SW480 (cell line): ENCODE measurements around the gene TBC1D4.

ENCODE experiments used
- DNase-seq: peaks from one replicate; pipeline ENCODE4 v3.0.0-alpha.2; 2016; ENCODE audit warnings: low spot score

Gene TBC1D4, protein sequence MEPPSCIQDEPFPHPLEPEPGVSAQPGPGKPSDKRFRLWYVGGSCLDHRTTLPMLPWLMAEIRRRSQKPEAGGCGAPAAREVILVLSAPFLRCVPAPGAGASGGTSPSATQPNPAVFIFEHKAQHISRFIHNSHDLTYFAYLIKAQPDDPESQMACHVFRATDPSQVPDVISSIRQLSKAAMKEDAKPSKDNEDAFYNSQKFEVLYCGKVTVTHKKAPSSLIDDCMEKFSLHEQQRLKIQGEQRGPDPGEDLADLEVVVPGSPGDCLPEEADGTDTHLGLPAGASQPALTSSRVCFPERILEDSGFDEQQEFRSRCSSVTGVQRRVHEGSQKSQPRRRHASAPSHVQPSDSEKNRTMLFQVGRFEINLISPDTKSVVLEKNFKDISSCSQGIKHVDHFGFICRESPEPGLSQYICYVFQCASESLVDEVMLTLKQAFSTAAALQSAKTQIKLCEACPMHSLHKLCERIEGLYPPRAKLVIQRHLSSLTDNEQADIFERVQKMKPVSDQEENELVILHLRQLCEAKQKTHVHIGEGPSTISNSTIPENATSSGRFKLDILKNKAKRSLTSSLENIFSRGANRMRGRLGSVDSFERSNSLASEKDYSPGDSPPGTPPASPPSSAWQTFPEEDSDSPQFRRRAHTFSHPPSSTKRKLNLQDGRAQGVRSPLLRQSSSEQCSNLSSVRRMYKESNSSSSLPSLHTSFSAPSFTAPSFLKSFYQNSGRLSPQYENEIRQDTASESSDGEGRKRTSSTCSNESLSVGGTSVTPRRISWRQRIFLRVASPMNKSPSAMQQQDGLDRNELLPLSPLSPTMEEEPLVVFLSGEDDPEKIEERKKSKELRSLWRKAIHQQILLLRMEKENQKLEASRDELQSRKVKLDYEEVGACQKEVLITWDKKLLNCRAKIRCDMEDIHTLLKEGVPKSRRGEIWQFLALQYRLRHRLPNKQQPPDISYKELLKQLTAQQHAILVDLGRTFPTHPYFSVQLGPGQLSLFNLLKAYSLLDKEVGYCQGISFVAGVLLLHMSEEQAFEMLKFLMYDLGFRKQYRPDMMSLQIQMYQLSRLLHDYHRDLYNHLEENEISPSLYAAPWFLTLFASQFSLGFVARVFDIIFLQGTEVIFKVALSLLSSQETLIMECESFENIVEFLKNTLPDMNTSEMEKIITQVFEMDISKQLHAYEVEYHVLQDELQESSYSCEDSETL (N-terminal part only)

DNA sequence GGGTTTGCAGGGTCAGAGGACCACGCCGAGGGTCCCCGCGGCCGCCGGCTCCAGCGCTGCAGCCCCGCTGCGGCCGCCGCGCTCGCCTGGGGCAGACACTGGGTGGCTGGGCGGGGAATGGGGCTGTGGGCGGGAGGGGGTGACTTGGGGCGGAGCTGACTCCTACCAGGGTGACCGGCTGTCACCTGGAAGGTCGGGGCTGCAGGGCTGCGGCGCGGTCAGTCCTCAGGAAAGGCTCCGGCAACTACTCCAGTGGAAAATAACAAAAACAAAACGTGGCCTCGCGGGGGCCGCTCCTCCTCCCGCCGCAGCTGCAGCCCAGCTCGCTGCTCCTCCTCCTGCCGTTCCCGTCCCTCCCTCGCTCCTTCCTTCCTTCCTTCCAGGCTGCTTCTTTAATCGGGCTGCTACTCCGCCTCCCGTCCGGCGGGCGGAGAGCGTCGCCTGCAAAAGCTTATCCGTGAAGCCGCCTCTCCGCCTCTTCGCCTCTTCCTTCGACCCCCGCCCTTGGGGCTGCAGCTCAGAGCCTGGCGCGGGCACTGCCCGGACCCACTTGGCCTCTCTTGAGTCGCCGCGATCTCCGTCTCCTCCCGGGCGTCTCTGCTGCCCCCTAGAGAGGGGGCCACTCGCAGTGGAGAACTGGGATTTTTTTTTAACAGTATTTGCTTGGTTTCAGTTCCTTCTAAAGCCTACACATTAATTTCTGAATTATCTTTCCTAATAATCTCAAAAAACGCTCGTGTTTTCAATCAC is at the start of gene TBC1D4:
TBC1D4 (minus strand) TSS at position 100 of the 750 bp plus-strand sequence. CDS start 402 bp downstream, outside the sequence.
- peak; percentile 90 for DNase-seq

DNA sequence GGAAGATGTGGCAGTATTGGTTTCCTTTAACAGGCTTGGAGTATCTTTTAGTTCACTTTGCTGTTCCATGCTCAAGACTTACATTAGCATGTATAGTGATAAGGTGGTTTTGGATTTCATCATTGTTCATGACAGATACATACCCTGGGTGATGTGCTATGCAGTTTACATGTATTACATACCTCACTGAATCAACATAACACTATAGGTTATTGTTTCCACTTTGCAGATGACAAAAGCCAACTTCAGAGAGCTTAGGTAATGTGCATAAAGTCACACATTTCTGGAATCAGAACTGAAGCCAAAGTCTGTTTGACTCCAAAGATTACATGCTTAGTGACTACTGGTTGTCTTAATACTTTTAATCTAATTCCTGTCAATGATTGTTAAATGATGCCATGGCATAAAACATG is 48.6 kb upstream of the TBC1D4 start:
- DNase-seq, result no peak

DNA sequence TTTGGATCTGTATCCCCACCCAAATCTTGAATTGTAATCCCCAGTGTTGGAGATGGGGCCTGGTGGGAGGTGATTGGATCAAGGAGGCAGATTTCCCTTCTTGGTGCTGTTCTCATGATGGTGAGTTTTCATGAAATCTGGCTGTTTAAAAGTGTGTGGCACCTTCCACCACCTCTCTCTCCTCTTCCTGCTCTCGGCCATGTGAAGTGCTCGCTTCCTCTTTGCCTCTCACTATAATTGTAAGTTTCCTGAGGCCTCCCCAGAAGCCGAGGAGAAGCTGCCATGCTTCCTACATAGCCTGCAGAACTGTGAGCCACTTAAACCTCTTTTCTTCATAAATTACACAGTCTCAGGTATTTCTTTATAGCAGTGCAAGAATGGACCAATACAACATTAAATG is 40.0 kb upstream of the TBC1D4 start:
- no peak for DNase-seq

DNA sequence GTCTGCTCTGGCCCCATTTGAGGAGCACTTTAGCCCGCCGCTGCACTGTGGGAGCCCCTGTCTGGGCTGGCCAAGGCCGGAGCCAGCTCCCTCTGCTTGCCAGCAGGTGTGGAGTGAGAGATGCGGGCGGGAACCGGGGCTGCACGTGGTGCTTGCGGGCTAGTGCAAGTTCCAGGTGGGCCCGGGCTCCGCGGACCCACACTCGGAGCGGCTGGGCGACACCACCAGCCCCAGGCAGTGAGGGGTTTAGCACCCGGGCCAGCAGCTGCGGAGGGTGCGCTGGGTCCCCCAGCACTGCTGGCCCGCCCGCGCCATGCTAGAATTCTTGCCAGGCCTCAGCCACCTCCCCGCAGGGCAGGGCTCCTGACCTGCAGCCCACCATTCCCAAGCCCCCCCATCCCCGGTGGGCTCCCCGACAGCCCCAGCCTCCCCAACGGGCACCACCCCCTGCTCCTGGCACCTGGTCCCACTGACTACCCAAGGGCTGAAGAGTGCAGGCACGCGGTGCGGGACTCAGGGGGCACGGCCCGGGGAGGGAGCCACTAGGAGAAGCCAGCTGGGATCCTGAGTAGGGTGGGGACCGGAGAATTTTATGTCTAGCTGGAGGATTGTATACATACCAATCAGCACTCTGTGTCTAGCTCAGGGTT is 36.6 kb upstream of the TBC1D4 start:
- no peak for DNase-seq

DNA sequence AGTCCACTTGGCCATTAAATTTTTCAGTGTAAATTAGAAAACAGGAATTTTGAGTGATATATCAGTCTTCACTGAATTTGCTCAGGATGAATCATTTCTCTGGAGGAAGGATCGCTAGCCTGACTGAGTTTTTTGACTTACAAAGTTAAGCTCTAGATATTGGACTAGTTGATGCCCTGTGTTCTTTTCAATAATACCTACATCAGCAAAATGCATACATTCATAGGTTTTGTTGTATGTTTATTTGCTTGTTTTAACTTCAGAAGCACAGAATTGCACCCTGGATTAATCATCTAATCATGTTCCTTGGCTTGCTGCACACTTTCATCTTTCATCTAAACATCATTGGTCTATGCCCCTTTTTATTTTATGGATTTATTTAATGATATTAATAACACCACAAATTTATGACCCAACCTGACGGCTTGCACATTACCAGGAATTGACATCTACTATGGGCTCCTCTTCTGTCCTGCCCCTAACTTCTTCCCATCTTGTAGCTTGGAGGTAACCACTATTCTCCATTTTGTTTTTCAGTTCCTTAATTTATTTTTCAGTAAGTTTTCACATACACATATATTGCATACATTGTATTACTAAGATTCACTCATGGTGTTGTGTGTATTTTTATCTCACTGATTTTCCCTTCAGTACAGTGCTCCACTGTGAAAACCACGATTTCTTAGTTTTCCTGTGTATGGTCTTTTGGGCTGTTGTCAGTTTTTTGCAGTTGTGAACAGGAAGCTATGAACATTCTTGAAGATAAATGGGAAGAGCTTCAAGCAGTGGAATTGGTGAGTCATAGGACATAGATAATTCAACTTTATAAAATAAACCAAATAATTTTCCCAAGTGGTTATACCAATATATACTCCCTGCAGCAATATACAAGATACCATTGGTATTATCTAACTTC is 32.4 kb upstream of the TBC1D4 start:
- no peak for DNase-seq

DNA sequence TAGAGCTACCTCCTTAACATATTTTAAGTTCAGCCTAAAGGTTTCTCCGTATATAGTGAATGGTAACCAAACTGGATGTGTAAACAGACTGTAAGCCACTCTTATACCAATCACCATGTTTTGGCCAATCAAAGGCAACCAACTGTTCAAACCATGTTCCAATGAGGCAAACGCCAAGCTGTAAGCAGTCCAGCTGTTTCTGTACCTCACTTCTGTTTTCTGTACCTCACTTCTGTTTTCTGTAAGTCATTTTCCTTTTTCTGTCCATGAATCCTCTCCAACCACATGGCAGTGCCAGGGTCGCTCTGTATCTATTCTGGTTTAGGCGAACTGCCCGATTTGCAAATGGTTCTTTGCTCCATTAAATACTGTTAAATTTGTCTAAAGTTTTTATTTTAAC is 31.3 kb upstream of the TBC1D4 start:
- DNase-seq, result no peak

DNA sequence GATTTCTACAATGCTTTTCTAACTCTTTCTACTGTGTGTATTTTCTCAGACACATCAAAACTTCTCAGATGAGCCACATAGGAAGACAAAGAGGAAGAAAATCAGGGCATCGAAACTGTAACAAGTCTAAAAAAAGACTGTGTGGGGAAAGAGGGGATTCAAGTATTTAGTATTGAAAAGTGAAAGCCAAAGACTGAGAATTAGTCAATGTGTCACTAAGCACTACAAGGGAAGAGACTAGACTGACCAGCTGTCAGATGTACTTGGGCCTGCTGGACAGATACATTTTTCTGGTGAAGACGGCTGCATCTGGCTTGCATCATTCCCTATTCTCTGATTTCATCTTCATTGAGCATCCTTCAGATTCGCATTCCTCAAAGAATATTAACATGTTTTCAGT is 30.3 kb upstream of the TBC1D4 start:
- DNase-seq, result no peak

DNA sequence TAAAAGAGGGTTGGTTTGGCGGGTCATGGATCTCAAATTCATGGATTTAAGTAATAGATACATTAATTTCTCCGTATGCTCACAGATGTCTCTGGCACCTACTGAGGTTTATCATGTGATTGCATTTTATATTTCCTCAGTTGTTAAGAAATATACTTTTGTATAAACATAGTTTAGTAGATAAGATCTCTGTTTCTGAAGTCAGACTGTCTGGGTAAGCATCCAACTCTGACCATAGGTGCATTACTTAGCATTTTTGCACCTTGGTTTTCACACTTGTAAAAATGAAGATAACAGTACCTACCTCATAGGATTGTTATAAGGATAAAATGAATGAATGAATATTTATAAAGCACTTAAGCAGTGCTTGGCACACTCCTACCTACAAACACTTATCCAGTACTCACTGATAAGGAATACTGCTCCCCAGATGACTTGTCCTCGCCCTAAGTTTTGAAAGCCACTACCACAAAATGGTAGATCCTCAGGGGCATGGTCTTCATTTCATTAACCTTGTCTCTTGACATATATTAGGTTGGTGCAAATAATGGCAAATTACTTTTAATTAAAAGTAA is 29.2 kb upstream of the TBC1D4 start:
- no peak for DNase-seq

DNA sequence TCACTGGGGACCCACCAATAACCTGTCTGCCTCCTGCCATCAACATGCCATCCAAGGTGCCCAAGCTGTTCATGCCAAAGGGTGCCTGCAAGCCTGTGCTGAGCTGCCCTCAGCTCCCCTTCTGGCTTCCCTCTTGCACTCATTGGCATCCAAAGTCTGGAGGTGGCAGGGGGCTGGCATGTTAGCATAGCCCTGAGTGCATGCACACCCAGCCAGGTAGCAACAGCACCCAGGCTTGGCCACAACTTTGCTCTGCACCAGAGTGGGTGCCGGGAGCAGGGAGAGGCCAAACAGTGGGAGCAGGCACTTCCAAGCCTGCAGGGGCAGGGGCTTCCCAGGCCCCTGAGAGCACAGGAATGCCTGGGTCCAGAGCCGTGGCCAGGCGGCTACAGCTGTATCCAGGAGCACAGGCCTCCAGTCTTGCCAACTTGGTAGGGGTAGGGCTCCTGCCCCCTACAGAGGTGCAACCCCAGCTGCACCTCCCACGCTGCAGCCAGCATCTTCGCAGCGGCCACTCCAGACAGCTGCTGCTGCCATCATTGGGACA is 26.1 kb upstream of the TBC1D4 start:
- no peak for DNase-seq

DNA sequence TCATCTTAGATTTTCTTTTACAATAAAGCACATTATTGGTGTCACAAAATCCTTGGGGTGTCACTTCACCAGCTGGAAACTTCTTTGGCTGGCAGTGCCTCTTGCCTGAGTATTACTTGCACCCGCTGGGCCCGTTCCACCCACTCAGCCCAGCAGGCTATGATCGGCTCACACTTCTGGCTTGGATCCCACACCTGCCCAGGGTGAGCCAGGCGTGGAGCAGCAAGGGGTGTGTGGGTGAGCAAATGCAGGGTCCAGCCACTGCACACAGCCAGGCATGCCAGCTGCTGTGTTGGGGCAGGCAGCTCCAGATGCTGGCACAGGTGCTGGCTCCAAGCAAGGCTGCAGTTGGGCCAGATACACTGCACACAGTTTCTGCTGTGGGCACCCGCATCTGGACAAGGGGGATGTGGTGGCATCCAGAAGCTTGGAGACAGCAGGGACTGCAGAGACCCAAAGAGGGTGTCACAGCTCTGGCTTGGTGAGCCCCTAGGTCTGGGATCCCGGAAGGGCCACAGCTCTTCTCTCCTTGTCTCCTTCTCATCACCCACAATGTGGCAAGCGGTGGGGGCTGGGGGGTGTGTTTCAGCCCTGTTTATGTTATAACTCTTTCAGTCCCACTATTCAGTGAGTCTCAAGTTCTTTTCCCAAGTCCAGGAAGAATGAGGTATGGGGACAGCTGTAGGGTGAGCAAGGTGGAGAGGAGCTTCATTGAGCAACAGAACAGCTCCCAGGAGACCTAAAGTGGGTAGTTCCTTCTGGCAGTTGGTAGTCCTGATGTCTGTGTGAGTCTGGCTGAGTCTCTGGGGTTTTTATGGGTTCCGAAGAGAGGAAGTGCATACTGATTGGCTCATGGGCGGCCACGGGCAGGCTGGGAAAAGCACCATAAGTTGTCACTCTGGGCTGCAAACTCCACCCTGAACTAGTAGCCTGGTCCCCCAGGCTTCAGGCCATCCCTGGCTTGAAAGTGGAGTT is 25.3 kb upstream of the TBC1D4 start:
- no peak for DNase-seq

DNA sequence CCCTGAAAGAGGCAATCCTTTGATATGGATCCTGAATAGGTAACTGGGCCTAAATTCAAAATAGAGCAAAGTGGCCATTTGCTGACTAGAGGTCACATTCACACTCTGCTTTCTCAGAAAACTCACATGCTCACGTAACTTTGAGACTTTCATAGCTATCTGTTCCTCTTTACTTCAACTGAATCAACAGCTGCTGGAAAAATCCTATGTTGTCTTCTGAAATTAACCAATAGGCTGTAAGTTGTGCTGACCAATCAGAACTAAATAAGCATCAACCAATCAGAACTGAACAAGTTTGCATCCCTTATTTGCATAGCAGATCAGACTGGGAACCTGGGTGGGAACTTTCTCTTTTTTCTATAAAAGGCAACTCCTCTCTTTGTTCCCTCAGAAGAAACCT is 24.0 kb upstream of the TBC1D4 start:
- DNase-seq, result no peak

DNA sequence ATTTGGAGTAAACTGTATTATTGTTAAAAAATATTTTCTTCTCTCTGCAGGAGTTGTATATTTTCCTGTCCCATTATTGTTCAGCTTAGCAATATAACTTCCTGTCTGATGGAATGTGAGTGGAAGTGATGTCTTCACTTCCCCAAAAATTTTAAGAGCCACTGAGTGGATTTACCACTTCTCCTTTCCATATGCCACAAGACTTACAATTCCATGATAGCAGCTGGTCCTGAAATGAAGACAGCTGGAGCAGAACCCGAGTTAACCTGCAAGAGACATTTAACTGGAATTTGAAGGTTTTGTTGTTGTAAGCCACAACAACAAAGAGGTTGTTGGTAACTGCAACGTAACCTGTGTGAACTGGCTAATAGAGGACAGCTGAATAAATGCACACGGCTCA is 23.4 kb upstream of the TBC1D4 start:
- DNase-seq, result no peak

DNA sequence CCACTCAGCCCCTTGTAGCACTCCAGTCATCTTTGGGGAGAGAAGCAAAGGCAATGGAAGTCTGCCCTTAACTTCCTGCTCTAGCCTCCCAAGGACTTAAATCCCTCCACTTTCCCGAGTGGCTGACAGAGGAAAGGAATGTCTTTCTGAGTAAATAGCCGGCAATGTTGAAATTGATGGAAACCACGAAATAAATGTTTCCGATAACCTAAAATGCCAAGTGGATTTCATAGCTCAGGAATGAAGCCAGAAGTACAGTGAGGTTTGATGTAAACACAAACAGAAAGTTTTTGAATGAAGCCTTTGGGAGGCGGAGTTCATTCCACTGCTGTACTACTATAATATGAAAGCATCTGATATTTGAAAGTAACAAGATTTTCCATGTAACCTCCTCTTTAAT is 14.0 kb upstream of the TBC1D4 start:
- no peak for DNase-seq

DNA sequence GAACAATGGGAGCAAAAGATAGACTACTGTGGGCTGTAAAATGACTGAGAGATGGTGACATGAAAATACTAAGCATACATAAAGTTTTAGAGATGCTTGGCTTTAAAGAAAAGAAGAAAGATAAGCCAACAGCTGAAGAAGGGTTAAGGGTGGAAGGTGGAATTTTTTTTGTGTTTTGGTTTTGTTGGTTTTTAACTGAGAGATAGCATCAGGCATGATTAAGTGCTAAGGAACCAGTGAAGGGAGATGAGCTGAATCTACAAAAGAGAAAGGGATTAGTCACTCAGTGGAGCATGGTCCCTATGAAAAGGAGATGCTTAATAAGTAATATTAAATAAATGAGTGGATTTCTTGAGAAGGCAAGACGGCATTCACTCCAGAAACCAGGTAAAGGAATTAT is 12.5 kb upstream of the TBC1D4 start:
- no peak for DNase-seq

DNA sequence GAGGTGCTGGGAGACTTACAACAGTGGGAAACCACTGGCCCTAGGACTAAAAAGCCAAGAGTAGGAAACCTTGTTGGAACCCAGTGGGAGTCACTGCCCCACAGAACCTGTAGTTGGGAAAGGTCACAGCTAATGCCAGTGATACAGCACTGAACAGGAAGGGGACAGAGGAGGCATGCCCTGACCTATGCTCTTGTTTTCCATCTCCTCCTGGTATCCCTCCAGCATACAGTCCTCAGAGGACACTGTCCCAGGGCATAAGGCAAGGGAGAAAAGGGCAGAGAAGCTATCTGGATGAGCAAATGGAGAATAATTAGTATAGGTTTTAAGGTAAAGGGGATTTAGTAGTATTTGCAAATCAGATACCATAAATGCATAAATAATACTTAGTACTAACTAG is 11.2 kb upstream of the TBC1D4 start:
- DNase-seq, result no peak

DNA sequence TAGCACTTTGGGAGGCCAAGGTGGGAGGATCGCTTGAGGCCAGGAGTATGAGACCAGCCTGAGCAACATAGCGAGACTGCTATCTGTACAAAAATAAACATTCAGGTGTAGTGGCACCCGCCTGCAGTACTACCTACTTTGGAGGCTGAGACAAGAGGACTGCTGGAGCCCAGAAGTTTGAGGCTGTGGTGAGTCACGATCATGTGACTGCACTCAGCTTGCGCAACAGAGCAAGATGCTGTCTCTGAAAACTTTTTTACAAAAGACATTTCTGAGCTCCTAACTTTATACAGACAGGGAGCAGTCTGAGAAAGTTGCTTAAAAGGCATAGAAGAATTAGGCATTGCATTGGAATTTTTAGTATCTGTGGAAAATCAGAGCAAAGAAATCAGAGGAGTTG is 10.4 kb upstream of the TBC1D4 start:
- DNase-seq, result no peak

DNA sequence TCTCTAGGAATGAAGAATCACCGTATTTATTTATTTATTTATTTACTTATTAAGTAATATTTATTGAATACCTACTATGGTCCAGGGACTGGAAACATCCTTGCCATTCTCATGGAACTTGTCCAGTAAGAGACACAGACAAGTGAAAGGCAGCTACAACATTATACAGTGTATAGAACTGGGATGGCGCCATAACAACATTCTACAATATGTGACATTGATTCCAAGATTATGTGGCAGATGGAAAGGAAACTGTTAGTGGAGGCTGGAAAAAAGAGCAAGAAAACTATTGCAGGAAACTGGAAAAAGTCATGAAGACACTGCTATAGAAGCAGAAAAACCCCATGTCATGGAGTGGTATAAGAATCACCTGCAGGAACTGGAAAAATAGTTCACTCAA is 9.4 kb upstream of the TBC1D4 start:
- no peak for DNase-seq
